ENCODE results near the gene UBE2Z. TPM values are rescaled to one million over a fixed set of nuclear protein-coding genes. Genes with fewer than 3 reads are reported as not detected.

Gene UBE2Z
- total and polyA plus RNA-seq, 2 of the 13 experiments (the other 11 are each of a cell fraction or from before 2014, with no cell fraction given), result 63.2 to 122 TPM

GRCh38 chr17:48883171-48883570, 25.0 kb upstream of the UBE2Z start:
- Histone ChIP-seq H3K4me3 (replicated peaks in 1 of 3; ENCODE audit: insufficient read depth in 1 of 3, low read depth in 2 of 3, low read length in 3 of 3) (no peak overlapping the region), H3K9me3 (ENCODE audit: low read length) (no peaks in the 10 kb centered on the region), H3K27me3 (ENCODE audit: control insufficient read depth in 1 of 2, insufficient read depth in 2 of 2, low read length in 2 of 2) (peaks cover 0 to 9% of the 10 kb centered on the region in 2 experiments; a peak in 3 of 5 replicates), H3K79me2 (ENCODE audit: insufficient read depth, low read length) (no peaks in the 10 kb centered on the region), H3K4me1 (ENCODE audit: insufficient read depth, low read length) (peaks cover 27% of the 10 kb centered on the region), H3K9ac (ENCODE audit: insufficient read depth, low read depth, low read length) (no peak overlapping the region), H2AFZ (ENCODE audit: low read length) (no peak overlapping the region), H4K20me1 (ENCODE audit: insufficient read depth, low read length) (no peaks in the 10 kb centered on the region), H3K27ac (ENCODE audit: extremely low read length, insufficient read depth, low read length) (no peak overlapping the region), H3K4me2 (ENCODE audit: low read depth, low read length) (no peak overlapping the region), H3K36me3 (replicated peaks in 1 of 2; ENCODE audit: control insufficient read depth in 1 of 2, insufficient read depth in 2 of 2, low read length in 2 of 2) (no peaks in the 10 kb centered on the region)
- no TSS peak for BruUV-seq (replicated peaks)
- CTCF ChIA-PET (ENCODE audit: low intra/inter-chr PET ratio, low total read pairs), result no interaction called here
- intact Hi-C loops (cut with micrococcal nuclease; ENCODE audit: unreplicated experiment), result no loop called here
- TF ChIP-seq ZMAT3 (CRISPR knock-in tag; conservative IDR thresholded peaks at IDR 0.05) (no peak), ZNF724P (CRISPR knock-in tag; IDR thresholded peaks at IDR 0.05; ENCODE audit: borderline replicate concordance) (no peak), RFXAP (CRISPR knock-in tag; IDR thresholded peaks at IDR 0.05; ENCODE audit: borderline replicate concordance) (no peak)
- WGBS (ENCODE audit: low lambda C conversion rate), result 37% methylated on average over 10 of the region's 10 CpGs
- no peak for FAIRE-seq
- in situ Hi-C loops (cut with HindIII; ENCODE audit: extremely low pct_ligation_motif_present, low pct_unique_long_range_greater_than_20kb), result no loop called here
- no peak for DNase-seq (ENCODE audit: low spot score)
- no peak for ATAC-seq
- POLR2A ChIA-PET, result no interaction called here

GRCh38 chr17:48890086-48890485, 18.1 kb upstream of the UBE2Z start:
- CTCF ChIA-PET (ENCODE audit: low intra/inter-chr PET ratio, low total read pairs), result no interaction called here
- no peak for TF ChIP-seq ZNF253 (CRISPR knock-in tag; IDR thresholded peaks at IDR 0.05; ENCODE audit: borderline replicate concordance)
- no peak for TF ChIP-seq ZNF672 (CRISPR knock-in tag; IDR thresholded peaks at IDR 0.05)
- TF ChIP-seq ZNF121 (CRISPR knock-in tag; IDR thresholded peaks at IDR 0.05), result peak; percentile 87
- Histone ChIP-seq H2AFZ (ENCODE audit: low read length) (no peak overlapping the region), H3K4me3 (replicated peaks in 1 of 3; ENCODE audit: insufficient read depth in 1 of 3, low read depth in 2 of 3, low read length in 3 of 3) (no peak overlapping the region), H4K20me1 (ENCODE audit: insufficient read depth, low read length) (no peaks in the 10 kb centered on the region), H3K27me3 (ENCODE audit: control insufficient read depth in 1 of 2, insufficient read depth in 2 of 2, low read length in 2 of 2) (no peaks in the 10 kb centered on the region; a peak in 1 of 5 replicates), H3K9ac (ENCODE audit: insufficient read depth, low read depth, low read length) (no peak overlapping the region), H3K27ac (ENCODE audit: extremely low read length, insufficient read depth, low read length) (no peak overlapping the region), H3K79me2 (ENCODE audit: insufficient read depth, low read length) (peaks cover 22% of the 10 kb centered on the region), H3K4me2 (ENCODE audit: low read depth, low read length) (no peak overlapping the region), H3K36me3 (replicated peaks in 1 of 2; ENCODE audit: control insufficient read depth in 1 of 2, insufficient read depth in 2 of 2, low read length in 2 of 2) (peaks cover under 1 to 5% of the 10 kb centered on the region in 2 experiments; a peak in 4 of 5 replicates), H3K4me1 (ENCODE audit: insufficient read depth, low read length) (peaks cover 49% of the 10 kb centered on the region), H3K9me3 (ENCODE audit: low read length) (no peaks in the 10 kb centered on the region)
- in situ Hi-C loops (cut with HindIII; ENCODE audit: extremely low pct_ligation_motif_present, low pct_unique_long_range_greater_than_20kb) (no loop called here), intact Hi-C loops (cut with micrococcal nuclease; ENCODE audit: unreplicated experiment) (no loop called here)
- FAIRE-seq (no peak), DNase-seq (ENCODE audit: low spot score) (no peak), ATAC-seq (no peak)
- 91% methylated on average over 2 of the region's 2 CpGs for WGBS (ENCODE audit: low lambda C conversion rate)
- no TSS peak for BruUV-seq (replicated peaks)
- POLR2A ChIA-PET, result interaction anchor here (1.3 kb wide), 1 partner anchor 85 kb away, joined by 3 read pairs; no protein-coding TSS in a partner anchor

Data from HepG2 (cell line).